Right forelimb (tissue), 1 donor: Measurements from ENCODE around the gene MEA1.

Source experiments
- DNase-seq: peaks from one replicate; pipeline ENCODE4 v3.0.0-alpha.2; 2018

Gene MEA1

DNA sequence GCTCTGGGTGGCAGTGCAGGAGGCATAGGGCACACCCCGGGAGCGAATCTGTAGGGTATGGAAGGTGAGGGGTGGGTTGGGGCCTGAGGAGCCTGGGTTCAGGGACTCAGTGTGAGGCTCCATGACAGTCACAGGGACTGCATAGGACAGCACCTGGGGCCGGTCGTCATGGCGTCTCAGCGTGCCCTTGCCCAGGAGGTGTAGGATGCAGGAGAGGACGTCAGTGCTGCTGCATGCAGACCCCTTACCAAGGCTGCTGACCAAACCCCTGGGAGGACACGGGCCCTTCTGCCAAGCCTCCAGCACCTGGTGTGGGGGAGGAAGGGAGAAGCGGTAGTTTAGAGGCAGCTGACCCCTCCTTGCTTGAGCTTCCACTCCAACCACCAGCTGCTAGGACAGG is 24.0 kb upstream of the MEA1 start:
- DNase-seq, result no peak

DNA sequence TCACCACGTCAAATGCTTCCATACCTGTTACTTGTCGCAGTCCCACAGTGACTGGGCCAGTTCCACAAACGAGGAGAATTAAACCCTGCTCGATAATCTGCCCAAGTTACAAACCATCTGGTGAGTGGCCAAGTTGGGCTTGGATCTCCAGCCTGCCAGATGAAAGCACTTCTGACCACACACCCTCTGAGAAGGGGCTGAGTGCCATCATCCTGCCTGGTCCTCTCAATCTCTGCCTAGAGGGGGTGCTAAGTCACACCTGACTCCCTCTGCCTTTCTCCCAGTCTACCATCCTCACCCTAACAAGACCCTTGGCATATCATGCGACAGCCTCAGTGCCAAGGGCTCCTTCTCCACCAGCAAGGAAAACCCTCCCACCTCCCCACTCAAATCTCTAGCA is 23.5 kb upstream of the MEA1 start:
- no peak for DNase-seq

DNA sequence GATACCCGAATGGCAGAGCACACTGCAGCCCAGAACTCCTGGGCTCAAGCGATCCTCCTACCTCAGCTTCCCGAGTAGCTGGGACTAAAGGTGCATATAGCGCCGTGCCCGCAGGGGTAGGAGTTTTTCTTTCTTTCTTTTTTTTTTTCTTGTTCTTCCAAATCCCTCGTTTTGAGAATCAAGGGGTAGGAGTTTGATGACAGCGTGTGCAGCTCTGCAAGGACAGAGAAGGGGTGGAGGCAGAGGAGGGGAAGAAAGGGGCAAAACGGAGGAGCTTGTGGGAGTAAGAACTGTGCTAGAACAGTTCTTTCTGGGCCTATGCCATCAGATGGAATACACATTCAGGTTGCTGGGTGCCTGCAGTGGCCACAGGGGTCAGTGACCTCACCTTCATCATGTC is 23.0 kb upstream of the MEA1 start:
- DNase-seq, result no peak

DNA sequence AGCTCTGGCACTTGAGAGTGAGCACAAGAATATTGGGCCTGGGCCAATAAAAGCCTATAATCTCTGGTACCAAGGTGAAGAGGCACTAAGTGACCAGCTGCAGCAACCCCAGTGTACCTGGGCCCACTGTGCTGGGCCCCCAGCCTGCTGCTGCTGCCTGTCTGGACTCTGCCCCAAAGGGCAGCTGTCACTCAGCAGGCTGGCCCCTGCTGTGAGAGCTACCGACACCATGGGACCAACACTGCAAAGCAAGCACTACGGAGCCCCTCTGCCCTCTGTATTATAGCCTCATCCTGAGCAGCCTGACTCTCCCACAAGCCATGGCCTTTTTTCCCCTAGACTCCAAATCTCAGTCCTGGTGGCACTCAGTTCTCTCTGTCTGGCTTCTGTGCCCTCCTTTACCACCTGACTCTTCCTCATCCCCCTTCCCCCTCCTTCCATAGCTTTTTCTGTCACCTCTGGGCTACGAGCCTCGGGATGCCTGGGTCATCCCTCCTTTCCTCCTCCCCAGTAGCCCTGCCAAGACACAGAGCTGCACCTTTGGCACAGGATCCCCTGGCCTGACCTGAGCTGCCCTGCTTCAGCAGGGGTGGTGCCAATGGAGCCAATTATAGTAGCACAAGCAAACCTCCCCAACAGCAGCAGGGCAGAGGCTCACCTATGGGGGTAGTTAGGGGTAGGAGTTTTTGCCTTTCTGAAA is 21.9 kb upstream of the MEA1 start:
- DNase-seq, result no peak

DNA sequence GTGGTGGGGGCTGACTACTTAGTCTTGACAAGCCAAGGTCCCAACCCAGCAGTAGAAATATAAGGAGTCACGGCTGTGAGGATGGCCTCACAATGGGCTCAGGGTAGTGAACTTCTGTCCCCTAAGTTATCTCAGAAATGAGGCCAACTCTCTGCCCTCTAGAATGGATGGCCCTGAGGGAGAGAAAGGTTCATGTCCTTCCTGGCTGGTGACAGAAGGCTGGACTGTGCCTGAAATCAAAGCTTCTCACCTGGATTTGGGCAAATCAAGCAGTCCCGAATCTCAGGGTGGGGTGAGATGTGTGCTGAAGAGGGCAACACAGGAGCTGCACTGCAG is 20.4 kb upstream of the MEA1 start:
- no peak for DNase-seq

DNA sequence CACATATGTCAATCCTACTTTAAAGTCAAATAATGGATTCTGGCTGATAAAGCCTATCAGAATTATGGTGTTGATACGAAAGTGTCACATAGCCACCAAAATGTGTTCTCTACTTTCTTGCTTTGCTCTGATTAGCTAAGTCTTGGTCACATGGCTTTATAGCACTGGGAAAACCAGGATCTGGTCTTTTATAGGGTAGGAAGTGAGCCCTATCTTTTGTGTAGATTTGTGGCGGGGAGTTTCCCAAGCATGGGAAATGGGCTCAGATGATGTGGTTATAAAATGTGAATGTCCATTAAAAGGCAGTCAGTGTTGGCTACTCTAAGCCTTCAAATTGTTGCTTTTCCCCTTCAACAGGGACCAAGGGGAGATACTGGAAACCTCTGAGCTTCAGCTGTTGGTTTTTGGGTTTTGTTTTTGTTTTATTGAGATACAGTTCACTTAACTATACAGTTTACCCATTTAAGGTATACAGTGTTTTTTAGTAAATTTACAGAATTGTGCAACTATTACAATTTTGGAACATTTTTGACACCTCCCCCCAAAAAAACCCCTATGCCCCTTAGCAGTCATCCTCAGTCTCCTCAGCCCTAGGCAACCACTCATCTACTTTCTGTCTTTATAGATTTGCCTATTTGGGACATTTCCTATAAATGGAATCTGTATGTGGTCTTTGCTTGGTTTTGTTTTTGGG is 19.9 kb upstream of the MEA1 start:
- DNase-seq, result no peak

DNA sequence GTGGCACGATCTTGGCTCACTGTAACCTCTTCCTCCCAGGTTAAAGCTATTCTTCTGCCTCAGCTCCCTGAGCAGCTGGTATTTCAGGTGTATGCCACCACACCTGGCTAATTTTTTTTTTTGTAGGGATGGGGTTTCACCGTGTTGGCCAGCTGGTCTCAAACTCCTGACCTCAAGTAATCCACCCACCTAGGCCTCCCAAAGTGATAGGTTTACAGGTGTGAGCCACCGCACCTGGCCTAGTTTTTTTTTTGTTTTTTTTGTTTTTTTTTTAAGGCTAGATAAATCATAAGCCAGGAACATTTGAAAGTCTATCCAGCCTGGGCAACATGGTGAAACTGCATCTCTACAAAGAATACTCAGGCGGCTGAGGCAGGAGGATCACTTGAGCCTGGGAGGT is 18.6 kb upstream of the MEA1 start:
- DNase-seq, result no peak

DNA sequence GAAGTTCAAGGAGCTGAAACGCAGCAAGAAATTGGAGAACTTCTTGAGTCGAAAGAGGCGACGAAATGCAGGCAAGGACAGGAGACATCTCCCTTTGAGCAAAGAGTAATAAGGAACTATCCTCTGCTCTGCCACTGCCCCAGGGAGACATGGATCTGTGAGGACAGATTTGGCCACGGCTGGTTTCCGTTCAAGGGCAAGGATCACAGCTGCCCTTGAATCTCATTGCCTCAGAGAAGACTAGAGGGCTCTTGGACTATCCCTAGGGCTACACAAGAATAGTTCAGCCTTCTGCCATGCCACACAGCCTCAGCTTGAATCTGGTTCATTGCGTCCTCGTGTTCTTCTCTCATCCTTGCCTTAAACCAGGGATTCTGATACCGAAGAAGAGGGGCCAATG is 15.4 kb upstream of the MEA1 start:
- DNase-seq, result no peak

DNA sequence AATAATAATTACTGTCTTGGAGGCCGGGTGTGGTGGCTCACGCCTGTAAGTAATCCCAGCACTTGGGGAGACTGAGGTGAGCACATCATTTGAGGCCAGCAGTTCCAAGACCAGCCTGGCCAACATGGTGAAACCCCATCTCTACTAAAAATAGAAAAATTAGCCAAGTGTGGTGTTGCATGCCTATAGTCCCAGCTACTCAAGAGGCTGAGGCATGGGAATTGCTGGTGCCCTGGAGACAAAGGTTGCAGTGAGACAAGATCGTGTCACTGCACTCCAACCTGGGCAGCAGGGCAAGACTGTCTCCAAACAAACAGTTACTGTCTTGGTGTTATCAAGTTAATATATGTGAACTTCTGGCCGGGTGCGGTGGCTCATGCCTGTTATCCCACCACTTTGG is 12.6 kb upstream of the MEA1 start:
- DNase-seq, result no peak

DNA sequence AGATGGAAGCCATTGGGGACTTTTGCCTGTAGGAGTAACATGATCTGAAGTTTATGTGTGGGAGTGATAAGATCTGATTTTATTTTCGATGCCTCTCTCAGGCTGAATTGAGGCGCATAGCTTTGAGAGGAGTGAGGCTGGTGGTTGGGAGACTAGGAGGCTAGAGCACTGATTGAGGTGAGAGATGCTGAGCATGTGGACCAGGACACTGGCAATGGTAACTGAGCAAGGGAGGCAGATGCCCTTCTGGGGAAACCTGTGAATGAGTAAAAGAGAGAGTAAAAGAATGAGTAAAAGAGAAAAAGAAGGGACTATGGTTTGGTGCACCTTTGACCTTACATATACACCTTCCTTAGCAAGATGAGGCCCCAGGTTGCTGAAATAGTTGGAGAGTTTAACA is 10.7 kb upstream of the MEA1 start:
- no peak for DNase-seq

DNA sequence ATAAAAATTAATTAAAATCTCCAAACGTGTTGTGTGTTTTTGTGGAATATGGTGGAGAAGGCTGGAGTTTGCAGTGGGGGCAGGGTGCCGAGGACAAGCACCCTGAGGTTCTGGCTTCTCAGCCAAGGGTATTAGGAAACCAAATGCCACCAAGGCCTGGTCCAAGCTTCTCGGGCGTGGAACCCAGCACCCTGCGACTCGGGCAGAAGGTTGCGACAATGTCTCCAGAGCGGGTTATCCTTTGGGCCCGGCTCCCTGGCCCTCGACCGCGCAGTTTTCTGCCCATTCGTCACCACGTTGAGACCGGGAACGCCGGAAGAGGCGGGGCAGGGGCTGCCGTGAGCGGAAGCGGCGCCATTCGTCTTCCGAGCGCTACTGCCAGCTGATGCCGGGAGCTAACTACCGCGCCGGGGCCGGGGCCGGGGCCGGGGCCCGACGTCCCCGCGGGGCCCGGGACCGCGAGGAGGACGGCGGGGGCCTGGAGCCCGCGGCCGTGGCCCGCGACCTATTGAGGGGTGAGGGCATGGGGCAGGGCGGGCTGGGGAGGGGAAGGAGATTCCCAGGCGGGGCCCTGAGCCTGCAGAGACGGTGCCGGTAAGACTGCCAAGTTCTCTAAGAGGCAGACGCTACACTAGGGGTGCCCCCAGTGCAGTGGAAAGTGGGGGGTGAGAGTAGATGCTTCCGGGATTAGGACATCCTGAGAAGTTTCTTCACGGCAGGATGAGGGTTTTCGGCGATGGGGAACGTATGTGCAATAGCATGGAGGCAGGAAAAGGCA is 7.7 kb upstream of the MEA1 start, which contains the start of gene RRP36:
Gene RRP36, plus strand, starts transcription at position 354 of the 778 bp plus-strand sequence. Its CDS starts 32 bp downstream, at position 386.
- DNase-seq, result peak; percentile 89

DNA sequence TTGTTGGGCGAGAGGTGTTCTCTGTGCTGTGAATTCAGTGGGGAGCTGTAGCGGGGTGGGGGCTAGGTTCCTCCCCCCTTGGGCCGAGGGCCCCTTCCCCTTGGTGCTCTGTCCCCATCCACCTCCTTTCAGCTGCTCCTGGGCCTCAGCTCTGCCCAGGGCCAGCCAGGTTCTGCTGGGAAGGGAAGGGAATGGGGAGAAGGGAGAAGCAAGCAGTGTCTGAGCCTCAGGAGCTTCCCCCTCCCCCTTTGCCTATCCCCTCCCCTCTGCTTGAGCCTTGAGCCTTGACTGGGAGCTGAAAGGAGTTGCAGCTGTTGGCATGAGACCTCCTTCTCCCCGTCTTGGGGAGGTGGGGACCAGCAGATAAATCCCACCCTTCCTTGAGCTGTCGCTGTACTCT is 7.1 kb upstream of the MEA1 start:
- DNase-seq, result no peak

DNA sequence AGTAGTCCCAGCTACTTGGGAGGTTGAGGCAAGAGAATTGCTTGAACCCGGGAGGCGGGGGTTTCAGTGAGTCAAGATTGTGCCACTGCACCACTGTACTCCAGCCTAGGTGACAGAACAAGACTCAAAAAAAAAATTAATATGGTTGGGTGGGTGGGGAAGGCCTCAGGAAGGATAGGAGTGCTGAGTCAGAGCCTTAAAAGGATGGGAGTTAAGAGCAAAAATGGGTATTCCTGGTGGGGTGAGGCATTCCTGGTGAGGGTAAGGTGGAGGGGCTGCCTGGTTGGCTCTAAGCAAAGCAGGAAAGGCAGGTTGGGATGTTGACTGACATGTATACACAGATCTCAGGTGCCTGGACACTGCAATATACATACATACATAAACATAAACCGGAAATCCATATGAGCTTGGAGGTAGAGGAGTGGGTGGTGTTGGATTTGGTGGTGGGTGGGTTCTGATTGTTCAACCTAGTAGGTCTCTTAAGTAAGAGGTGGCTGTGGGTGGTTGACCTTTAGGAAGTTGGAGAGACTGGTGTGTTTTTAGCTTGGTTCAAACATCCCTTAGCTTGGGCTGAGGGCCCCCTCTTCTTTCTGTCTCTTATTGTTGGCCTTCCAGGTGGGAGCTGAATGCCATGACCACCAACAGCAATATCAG is 6.4 kb upstream of the MEA1 start:
- no peak for DNase-seq

DNA sequence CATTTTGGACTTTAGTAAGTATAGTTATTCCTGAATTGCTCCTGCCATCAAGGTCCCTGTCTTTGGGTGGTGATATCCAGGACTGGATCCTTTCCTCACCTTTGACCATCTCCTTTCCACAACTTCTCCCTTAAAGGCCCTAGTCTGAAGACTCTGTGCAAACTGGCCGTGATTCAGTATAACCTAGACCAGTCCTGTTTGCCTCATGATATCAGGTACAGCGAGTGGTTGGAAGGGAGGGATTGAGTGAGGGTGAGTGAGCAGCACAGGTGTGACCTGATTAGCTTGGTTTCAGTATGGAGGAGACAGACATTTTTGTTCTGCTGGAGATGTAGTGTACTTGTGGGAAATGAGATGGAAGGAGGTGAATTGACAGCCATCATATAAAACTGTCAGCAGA is 5.4 kb upstream of the MEA1 start:
- no peak for DNase-seq

DNA sequence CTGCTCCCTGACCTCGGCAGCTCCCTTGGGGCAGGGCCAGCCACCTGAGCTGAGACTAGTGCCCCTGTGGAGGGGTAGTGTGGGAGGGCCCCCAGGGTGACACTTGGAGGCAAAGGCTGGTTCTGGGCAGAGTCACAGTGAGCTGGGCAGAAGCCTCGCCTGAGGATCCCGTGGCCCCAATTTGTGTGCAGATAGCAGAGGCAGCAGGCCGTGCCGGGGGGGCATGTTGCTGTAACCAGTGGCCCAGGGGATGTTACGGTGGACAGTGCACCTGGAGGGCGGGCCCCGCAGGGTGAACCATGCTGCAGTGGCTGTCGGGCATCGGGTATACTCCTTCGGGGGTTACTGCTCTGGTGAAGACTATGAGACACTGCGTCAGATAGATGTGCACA is 3.2 kb upstream of the MEA1 start:
- no peak for DNase-seq

DNA sequence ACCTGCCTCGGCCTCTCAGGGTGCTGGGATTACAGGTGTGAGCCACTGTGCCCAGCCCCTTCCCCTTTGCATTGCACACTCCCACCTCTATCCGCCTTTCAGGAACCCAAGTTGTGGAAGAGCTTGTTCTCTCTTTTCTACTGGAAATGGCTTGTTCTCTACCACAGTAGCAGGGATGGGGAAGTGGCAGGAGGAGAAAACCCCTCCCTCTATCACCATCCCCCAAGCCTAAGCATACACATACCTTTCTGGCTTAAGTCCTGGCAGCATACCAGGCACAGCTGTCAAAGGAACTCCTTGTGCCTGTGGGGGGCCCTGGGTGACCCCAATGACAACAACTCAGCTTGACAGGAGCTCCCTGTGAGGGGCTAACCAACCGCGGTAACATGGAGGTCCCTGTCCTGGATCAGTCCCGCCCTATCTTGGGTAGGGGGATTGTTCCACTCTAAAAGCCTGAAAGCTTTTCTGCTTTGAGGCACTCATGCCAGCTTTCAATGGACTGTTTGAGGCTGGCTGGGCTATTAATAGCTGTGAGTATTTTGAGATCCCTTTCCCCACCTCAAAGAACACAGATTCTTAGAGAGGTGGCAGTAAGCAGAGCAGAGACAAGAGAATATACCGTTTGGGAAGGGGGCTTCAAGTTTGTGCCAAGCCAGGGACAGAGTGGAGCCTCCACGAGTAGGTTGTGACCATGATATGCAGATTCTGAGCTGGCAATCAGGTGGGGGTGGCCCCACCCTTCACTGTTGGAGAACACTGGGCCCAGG is 2.6 kb upstream of the MEA1 start:
- DNase-seq, result no peak

DNA sequence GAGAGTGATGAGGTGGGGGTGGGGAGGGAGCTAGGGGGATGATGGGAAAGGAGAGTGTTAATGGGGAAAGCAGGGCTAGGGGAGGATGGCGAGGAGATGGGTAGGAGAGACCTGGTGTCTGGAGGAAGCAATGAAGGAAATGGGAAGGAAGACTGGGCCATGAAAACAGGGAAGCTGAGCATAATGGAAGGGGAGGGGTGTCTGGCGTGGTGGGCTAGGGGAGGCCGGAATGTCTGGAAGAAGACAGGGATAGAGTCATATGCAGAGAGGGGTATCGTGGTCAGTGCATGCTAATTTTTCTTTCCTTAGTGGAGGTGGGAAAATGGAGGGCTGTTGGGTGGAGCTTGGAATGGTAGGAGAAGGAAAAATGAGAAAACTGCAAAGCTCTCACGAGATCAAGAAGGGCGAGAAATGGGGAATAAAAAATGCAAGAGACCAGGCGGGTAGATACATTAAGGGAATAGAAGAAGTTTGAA is 726 bp upstream of the MEA1 start:
- DNase-seq, result no peak

DNA sequence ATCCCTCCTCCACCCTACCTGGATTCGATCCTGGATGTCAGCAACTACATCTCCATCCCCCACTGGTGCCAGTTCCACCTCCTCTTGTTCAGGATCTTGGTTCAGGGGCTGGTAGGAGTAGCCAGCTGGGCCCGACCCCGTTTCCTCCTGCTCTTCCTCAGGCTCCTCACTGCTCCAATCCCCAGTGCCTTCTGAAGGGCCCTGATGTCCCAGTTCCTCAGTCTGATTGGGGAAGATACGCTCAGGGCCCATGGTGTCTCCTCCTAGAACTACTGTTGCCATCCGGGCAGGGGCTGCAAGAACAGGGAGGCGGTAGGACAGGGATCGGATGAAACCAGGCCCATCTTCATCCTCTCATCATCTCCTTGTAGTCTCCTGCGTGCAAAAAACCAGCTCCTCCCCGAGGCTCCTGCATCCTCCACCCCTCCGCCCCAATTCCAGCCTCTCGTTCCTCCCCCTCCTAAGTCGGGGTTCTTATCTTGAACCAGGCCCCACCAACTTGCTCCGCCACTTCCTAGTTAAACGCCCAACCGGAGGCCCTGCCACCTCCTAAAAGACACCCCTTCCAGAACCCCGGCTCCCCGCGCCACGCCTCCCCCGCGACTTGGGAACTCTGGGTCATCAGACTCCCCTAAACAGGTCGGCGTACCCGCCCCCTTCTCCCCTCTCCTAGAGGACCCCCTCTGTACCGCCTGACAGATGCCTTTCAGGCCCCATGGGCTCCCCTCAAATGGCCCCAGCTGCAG is 476 bp downstream of the MEA1 start:
- no peak for DNase-seq

DNA sequence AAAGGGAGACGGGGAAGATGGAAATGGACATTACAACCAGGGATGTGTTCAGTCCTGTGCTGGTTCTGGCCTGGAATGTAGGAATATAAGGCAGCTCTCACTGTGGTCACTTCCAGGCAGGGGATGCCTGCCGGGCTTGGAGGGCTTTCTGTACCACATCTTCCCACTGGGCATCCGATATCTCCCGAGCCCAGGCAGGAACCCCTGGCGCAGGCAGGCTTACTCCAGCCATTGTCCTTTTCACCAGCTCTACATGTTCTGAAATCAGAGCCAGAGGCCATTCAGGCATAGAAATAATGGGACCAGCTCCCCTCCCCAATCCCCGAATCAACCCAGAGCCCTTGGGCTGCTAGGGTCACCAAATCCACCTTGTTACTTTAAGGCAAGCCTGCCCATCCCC is 1.4 kb downstream of the MEA1 start:
- DNase-seq, result no peak

DNA sequence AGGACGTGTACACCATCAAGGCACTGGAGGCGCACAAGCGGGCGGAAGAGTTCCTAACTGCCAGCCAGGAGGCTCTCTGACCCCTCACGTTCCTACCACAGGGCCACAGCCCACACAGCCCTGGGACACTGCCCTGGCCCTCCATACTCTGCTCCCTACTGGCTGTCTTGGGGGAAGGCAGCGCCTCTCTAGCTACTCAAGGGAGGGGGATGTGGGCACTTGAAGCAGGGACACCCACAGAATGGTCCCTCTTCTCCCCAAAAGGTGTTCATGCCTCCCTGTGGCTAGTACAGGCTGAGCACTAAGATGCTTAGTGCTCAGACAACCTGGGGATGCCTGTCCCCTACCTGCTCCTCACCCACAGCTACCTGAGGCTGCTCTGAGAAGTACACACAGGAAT is 2.5 kb downstream of the MEA1 start:
- DNase-seq, result no peak

DNA sequence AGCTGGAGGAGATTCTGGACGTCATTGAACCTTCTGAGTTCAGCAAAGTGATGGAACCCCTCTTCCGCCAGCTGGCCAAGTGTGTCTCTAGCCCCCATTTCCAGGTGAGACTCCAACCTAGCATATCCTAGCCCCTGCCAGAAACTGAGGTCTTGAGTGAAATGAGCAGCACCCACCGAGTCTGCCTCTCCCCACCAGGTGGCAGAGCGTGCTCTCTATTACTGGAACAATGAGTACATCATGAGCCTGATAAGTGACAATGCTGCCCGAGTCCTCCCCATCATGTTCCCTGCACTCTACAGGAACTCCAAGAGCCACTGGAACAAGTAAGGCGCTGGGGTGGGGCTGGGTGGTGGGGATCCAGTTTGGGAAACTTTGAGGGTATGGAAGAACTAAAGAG is 4.6 kb downstream of the MEA1 start:
- DNase-seq, result peak; percentile 61

DNA sequence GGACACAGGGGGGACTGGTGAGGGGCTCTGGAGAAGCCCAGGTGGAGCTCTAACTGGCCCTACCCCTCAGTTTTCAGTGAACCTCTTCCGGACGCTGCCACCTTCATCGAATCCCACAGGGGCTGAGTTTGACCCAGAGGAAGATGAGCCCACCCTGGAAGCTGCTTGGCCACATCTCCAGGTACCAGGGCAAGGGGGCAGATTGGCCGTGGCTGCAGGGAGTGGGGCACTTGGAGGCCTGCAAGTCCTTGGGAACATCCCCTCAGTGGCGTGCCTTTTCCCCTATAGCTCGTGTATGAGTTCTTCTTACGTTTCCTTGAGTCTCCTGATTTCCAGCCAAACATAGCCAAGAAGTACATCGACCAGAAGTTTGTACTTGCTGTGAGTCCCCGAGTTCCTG is 6.6 kb downstream of the MEA1 start:
- no peak for DNase-seq
